GM12878 (cell line): Measurements from ENCODE around the gene TSPAN11. TPM values are rescaled to one million over a fixed set of nuclear protein-coding genes. Genes with fewer than 3 reads are reported as not detected.

Experiments used
- ATAC-seq: fragments of 200-7000 bp; cut with Tn5 transposase; 3 replicates; pipeline ENCODE4 v1.9.1; 2020; ENCODE audit warnings: mild to moderate bottlenecking, moderate library complexity
- BruUV-seq: library from RNA; stranded (reverse); fragments of 400-500 nt; replicated peaks from 2 replicates; lab custom pipeline; 2021; lab: Mats Ljungman, UMichigan
- CTCF ChIA-PET: fragments of 300-600 bp; sonication (Branson Sonifier 250); formaldehyde crosslinking; extraction: SDS; loops from one replicate; lab custom pipeline; 2021; ENCODE audit warnings: inconsistent platforms; lab: Yijun Ruan, JAX
- POLR2A ChIA-PET: fragments of 350-600 bp; formaldehyde crosslinking; extraction: SDS; loops from one replicate; lab custom pipeline; 2021; ENCODE audit warnings: inconsistent platforms; lab: Charles Lee
- RAD21 ChIA-PET: fragments of 300-600 bp; sonication (Branson Sonifier 250); formaldehyde crosslinking; loops from one replicate; lab custom pipeline; 2023; ENCODE audit warnings: antibody characterized with exemption; ENCODE audit not compliant: unreplicated experiment; lab: Charles Lee
- SMC1A ChIA-PET: fragments of 300-600 bp; sonication (Branson Sonifier 250); formaldehyde crosslinking; loops from one replicate; lab custom pipeline; 2023; ENCODE audit not compliant: unreplicated experiment, uncharacterized antibody; lab: Charles Lee
- DNase-seq: peaks from one replicate; pipeline ENCODE4 v3.0.0-alpha.2; 2011; ENCODE audit warnings: low read depth, low spot score
- FAIRE-seq: peaks from 3 replicates; lab custom pipeline; 2011; peaks lifted over from hg19 to GRCh38; lab: Jason Lieb, UNC
- H2AFZ ChIP-seq: 2 replicates; pipeline ENCODE4 v1.6.0; 2011; ENCODE audit warnings: low read depth, low read length, control low read depth; ENCODE audit not compliant: control insufficient read depth
- H3K27ac ChIP-seq: 2 replicates; pipeline ENCODE4 v1.5.1; 2011; ENCODE audit warnings: control low read depth; ENCODE audit not compliant: control insufficient read depth, insufficient read depth
- H3K27me3 ChIP-seq, 2 experiments: replicated peaks in 1 of 2; 2 replicates each; pipeline versions ENCODE4 v1.6.0 to v1.6.1; 2011; ENCODE audit warnings: low read length in 1 of 2; ENCODE audit not compliant: control insufficient read depth in 2 of 2, insufficient read depth in 2 of 2
- H3K36me3 ChIP-seq, 2 experiments: 2 replicates each; pipeline ENCODE4 v1.5.1; 2011; ENCODE audit warnings: low read length in 1 of 2; ENCODE audit not compliant: control insufficient read depth in 2 of 2, insufficient read depth in 2 of 2
- H3K4me1 ChIP-seq: 2 replicates; pipeline ENCODE4 v1.6.1; 2011; ENCODE audit warnings: mild to moderate bottlenecking, low read length, moderate library complexity, mixed read lengths; ENCODE audit not compliant: control insufficient read depth, insufficient read depth
- H3K4me2 ChIP-seq: 2 replicates; pipeline ENCODE4 v1.6.0; 2011; ENCODE audit warnings: control low read depth; ENCODE audit not compliant: control insufficient read depth, insufficient read depth
- H3K4me3 ChIP-seq: fragments of 200-600 bp; sonication (generic); 2 replicates; pipeline ENCODE4 v1.5.1; 2016
- H3K79me2 ChIP-seq: 2 replicates; pipeline ENCODE4 v1.6.0; 2011; ENCODE audit warnings: low read length; ENCODE audit not compliant: control insufficient read depth, insufficient read depth
- H3K9ac ChIP-seq: 2 replicates; pipeline ENCODE4 v1.8.0; 2011; ENCODE audit warnings: low read length, control low read depth, mixed read lengths; ENCODE audit not compliant: control insufficient read depth, insufficient read depth
- H3K9me3 ChIP-seq: replicated peaks from 3 replicates; pipeline ENCODE4 v1.5.1; 2011; ENCODE audit warnings: mild to moderate bottlenecking, low read length; ENCODE audit not compliant: control insufficient read depth, insufficient read depth
- H4K20me1 ChIP-seq: 2 replicates; pipeline ENCODE4 v1.6.0; 2011; ENCODE audit not compliant: control insufficient read depth, insufficient read depth
- BMI1 ChIP-seq: fragments of 450-650 bp; IDR thresholded peaks from 2 replicates; pipeline ENCODE4 v1.6.1; 2016; ENCODE audit warnings: mild to moderate bottlenecking, moderate library complexity, borderline replicate concordance
- CHD1 ChIP-seq: IDR thresholded peaks from 2 replicates; pipeline ENCODE4 v1.6.1; 2012; ENCODE audit warnings: low read depth, low read length, improper control_type of control experiment
- CHD4 ChIP-seq: fragments of 200-600 bp; sonication (generic); IDR thresholded peaks from 2 replicates; pipeline ENCODE4 v1.6.1; 2016; ENCODE audit warnings: mild to moderate bottlenecking
- CTCF ChIP-seq, 3 experiments: IDR thresholded peaks in 2 of 3; conservative IDR thresholded peaks in 1 of 3; 2 replicates each; pipeline ENCODE4 v1.5.1; 2011; ENCODE audit warnings: low read depth in 3 of 3, low read length in 3 of 3, mild to moderate bottlenecking in 3 of 3, control low read depth in 2 of 3, moderate library complexity in 2 of 3, inconsistent platforms in 1 of 3, mixed read lengths in 1 of 3; ENCODE audit not compliant: control insufficient read depth in 2 of 3, insufficient read depth in 1 of 3; ENCODE audit errors: extremely low read depth in 1 of 3
- E2F8 ChIP-seq: fragments of 450-650 bp; IDR thresholded peaks from 2 replicates; pipeline ENCODE4 v1.6.1; 2018; ENCODE audit warnings: mild to moderate bottlenecking, low read depth, moderate library complexity; ENCODE audit not compliant: partially characterized antibody
- FOXM1 ChIP-seq: IDR thresholded peaks from 2 replicates; pipeline ENCODE4 v1.6.1; 2012; ENCODE audit warnings: low read depth, mild to moderate bottlenecking, inconsistent platforms, low read length, moderate library complexity
- HCFC1 ChIP-seq: fragments of 150-350 bp; IDR thresholded peaks from 2 replicates; pipeline ENCODE4 v1.6.1; 2014; ENCODE audit warnings: low read length
- HDAC6 ChIP-seq: fragments of 200-600 bp; sonication (generic); IDR thresholded peaks from one replicate; pipeline ENCODE4 v1.8.0; 2017; ENCODE audit warnings: antibody characterized with exemption; ENCODE audit not compliant: unreplicated experiment
- KLF5 ChIP-seq: fragments of 450-650 bp; IDR thresholded peaks from 2 replicates; pipeline ENCODE4 v1.6.1; 2014; ENCODE audit warnings: mild to moderate bottlenecking; ENCODE audit not compliant: partially characterized antibody
- MTA2 ChIP-seq: fragments of 450-650 bp; IDR thresholded peaks from 2 replicates; pipeline ENCODE4 v1.6.1; 2016; ENCODE audit warnings: low read depth, mild to moderate bottlenecking, moderate library complexity
- NR2C1 ChIP-seq: fragments of 450-650 bp; IDR thresholded peaks from 2 replicates; pipeline ENCODE4 v1.6.1; 2017; ENCODE audit warnings: antibody characterized with exemption, mild to moderate bottlenecking, moderate library complexity
- NRF1 ChIP-seq: conservative IDR thresholded peaks from 2 replicates; pipeline ENCODE4 v1.6.1; 2011; ENCODE audit warnings: mild to moderate bottlenecking, low read depth, low read length, improper control_type of control experiment
- PBX3 ChIP-seq: IDR thresholded peaks from 2 replicates; pipeline ENCODE4 v1.6.1; 2011; ENCODE audit warnings: mild to moderate bottlenecking, low read depth, low read length, moderate library complexity; ENCODE audit not compliant: insufficient replicate concordance
- SMARCA5 ChIP-seq: fragments of 450-650 bp; IDR thresholded peaks from 2 replicates; pipeline ENCODE4 v1.6.1; 2017; ENCODE audit warnings: mild to moderate bottlenecking
- SMC3 ChIP-seq: IDR thresholded peaks from 2 replicates; pipeline ENCODE4 v1.6.1; 2011; ENCODE audit warnings: low read length, improper control_type of control experiment, borderline replicate concordance
- SREBF1 ChIP-seq: IDR thresholded peaks from 2 replicates; pipeline ENCODE4 v1.6.1; 2012; ENCODE audit warnings: mild to moderate bottlenecking, low read length
- YBX1 ChIP-seq: fragments of 450-650 bp; IDR thresholded peaks from 2 replicates; pipeline ENCODE4 v1.6.1; 2016; ENCODE audit warnings: antibody characterized with exemption
- ZBED1 ChIP-seq: IDR thresholded peaks from 2 replicates; pipeline ENCODE4 v1.6.1; 2016; ENCODE audit warnings: borderline replicate concordance
- ZNF217 ChIP-seq: fragments of 450-650 bp; IDR thresholded peaks from 2 replicates; pipeline ENCODE4 v1.6.1; 2017; ENCODE audit warnings: antibody characterized with exemption, mild to moderate bottlenecking
- WGBS: methylation state at CpG from one replicate; pipeline ENCODE4 v1.1.6; 2016; ENCODE audit warnings: low lambda C conversion rate; ENCODE audit not compliant: insufficient replicate concordance, insufficient coverage; ENCODE audit errors: missing lambda C conversion rate; 5-methylcytosine and 5-hydroxymethylcytosine counted together
- in situ Hi-C: fragments of 300-500 bp; cut with MboI; formaldehyde crosslinking; loops from 9 replicates; pipeline ENCODE4 v1.14.3; 2018; ENCODE audit warnings: mixed read lengths
- intact Hi-C: fragments of 100-400 bp; cut with micrococcal nuclease; formaldehyde crosslinking; loops from one replicate; pipeline ENCODE4 v1.14.2; 2022; ENCODE audit not compliant: unreplicated experiment
- polyA plus RNA-seq, 11 experiments: library from polyadenylated mRNA; depleted of rRNA in 4 of 11; unstranded in 6 of 11; stranded (reverse) in 5 of 11; fragments of >200 nt; fragmentation: Nextera tagmentation in 4 of 11; fragmentation: Illumina TruSeq in 1 of 11; extraction: Ambion mirVana in 4 of 11; extraction: Trizol in 1 of 11; gene quantifications; 1 replicate in 1 of 11; 2 replicates in 10 of 11; pipeline versions ENCODE4 v1.2.1 to v1.2.3, GENCODE V29; 2011 to 2016; ENCODE audit warnings: inconsistent platforms in 2 of 11, missing spikeins in 2 of 11, low read depth in 1 of 11
- total RNA-seq, 4 experiments: library from RNA; depleted of rRNA in 3 of 4; stranded (reverse); fragments of >200 nt in 3 of 4; fragmentation: Illumina TruSeq in 1 of 4; extraction: Trizol in 1 of 4; gene quantifications; 2 replicates each; pipeline versions ENCODE4 v1.2.1 to v1.2.3, GENCODE V29; 2013 to 2021

TSPAN11 gene
- total and polyA plus RNA-seq, 10 of the 15 experiments (the other 5 are each of a cell fraction or from before 2014, with no cell fraction given), result under 0.01 to 0.27 (median 0.04) TPM; not detected in 6

- intact Hi-C loops (no loop called here), in situ Hi-C loops (no loop called here)
- Histone ChIP-seq H3K9ac (no peak overlapping the region), H3K36me3 (no peaks in the 10 kb centered on the region), H3K27me3 (no peaks in the 10 kb centered on the region), H2AFZ (no peak overlapping the region), H3K79me2 (no peaks in the 10 kb centered on the region), H4K20me1 (no peaks in the 10 kb centered on the region), H3K4me2 (no peak overlapping the region), H3K9me3 (no peaks in the 10 kb centered on the region), H3K27ac (no peak overlapping the region), H3K4me1 (no peaks in the 10 kb centered on the region), H3K4me3 (no peak overlapping the region)
- no TSS peak for BruUV-seq
- ATAC-seq, result no peak
- POLR2A ChIA-PET, result no interaction called here
- DNase-seq, result no peak
- FAIRE-seq, result no peak
- 63% methylated on average over 12 of the region's 12 CpGs for WGBS
- CTCF ChIA-PET, result interaction anchor here (1.5 kb wide), 1 partner anchor 135 kb away, joined by 4 read pairs; no protein-coding TSS in a partner anchor
- RAD21 ChIA-PET, result no interaction called here
- TF ChIP-seq FOXM1 (no peak), SMC3 (no peak), CHD1 (no peak), MTA2 (no peak), BMI1 (no peak), SREBF1 (no peak), CTCF (IDR thresholded peaks at IDR 0.05 in 2 of 3, conservative IDR thresholded peaks at IDR 0.05 in 1 of 3; ENCODE audit: control insufficient read depth in 2 of 3, extremely low read depth in 1 of 3, insufficient read depth in 1 of 3, low read depth in 3 of 3, low read length in 3 of 3) (no peak), HCFC1 (no peak), KLF5 (no peak), HDAC6 (no peak), NRF1 (no peak), SMARCA5 (no peak), ZBED1 (no peak), ZNF217 (no peak), YBX1 (no peak), NR2C1 (no peak), PBX3 (no peak), E2F8 (no peak), CHD4 (no peak)
- SMC1A ChIA-PET, result no interaction called here
These were observed 55.9 kb downstream of the TSPAN11 start for GRCh38 chr12:30982413-30982812.
